Transverse colon (tissue), 4 donors: ENCODE measurements around the gene SLC43A3. TPM values are rescaled to one million over a fixed set of nuclear protein-coding genes. Genes with fewer than 3 reads are reported as not detected.

Source experiments
- DNase-seq: peaks from one replicate; pipeline ENCODE4 v3.0.0-alpha.2; 2019
- H3K27ac ChIP-seq, 4 donors: fragments of 200-600 bp; sonication (generic); 2 replicates each; pipeline ENCODE4 v1.5.1; 2016 to 2018; ENCODE audit warnings: inconsistent platforms in 4 of 4
- H3K27me3 ChIP-seq: fragments of 200-600 bp; sonication (generic); 2 replicates; pipeline ENCODE4 v1.5.1; 2017; ENCODE audit warnings: inconsistent platforms
- H3K36me3 ChIP-seq, 4 donors: fragments of 200-600 bp; sonication (generic); 2 replicates each; pipeline ENCODE4 v1.5.1; 2017 to 2019; ENCODE audit warnings: inconsistent platforms in 4 of 4
- H3K4me1 ChIP-seq, 4 donors: fragments of 200-600 bp; sonication (generic); 2 replicates each; pipeline ENCODE4 v1.5.1; 2017 to 2020; ENCODE audit warnings: inconsistent platforms in 4 of 4
- H3K4me3 ChIP-seq, 4 donors: fragments of 200-600 bp; sonication (generic); 1 replicate in 1 of 4; 2 replicates in 3 of 4; pipeline versions ENCODE4 v1.5.1 to v1.6.1; 2017 to 2019; ENCODE audit warnings: inconsistent platforms in 4 of 4
- H3K9me3 ChIP-seq, 2 donors: fragments of 200-600 bp; sonication (generic); 2 replicates each; pipeline ENCODE4 v1.5.1; 2017 to 2019; ENCODE audit warnings: inconsistent platforms in 2 of 2
- CTCF ChIP-seq, 5 experiments: fragments of 200-600 bp in 3 of 5; fragments of 450-650 bp in 2 of 5; sonication (generic) in 3 of 5; IDR thresholded peaks; 1 replicate in 2 of 5; 2 replicates in 3 of 5; pipeline ENCODE4 v1.5.1; 2016 to 2017; ENCODE audit warnings: antibody characterized with exemption in 5 of 5, inconsistent platforms in 3 of 5, mild to moderate bottlenecking in 2 of 5, moderate library complexity in 1 of 5
- EP300 ChIP-seq: sonication (generic); formaldehyde crosslinking; IDR thresholded peaks from one replicate; pipeline ENCODE4 v1.6.1; 2017; ENCODE audit warnings: antibody characterized with exemption, low read depth
- POLR2A ChIP-seq: fragments of 450-650 bp; IDR thresholded peaks from one replicate; pipeline ENCODE4 v1.6.1; 2016; ENCODE audit warnings: antibody characterized with exemption, mild to moderate bottlenecking, moderate library complexity
- POLR2AphosphoS5 ChIP-seq, 3 donors: sonication (generic); formaldehyde crosslinking; IDR thresholded peaks; one replicate each; pipeline ENCODE4 v1.6.1; 2016; ENCODE audit warnings: antibody characterized with exemption in 3 of 3
- WGBS, 2 donors: methylation state at CpG; one replicate each; pipeline ENCODE4 v1.1.5; 2018; ENCODE audit warnings: low coverage in 1 of 2; 5-methylcytosine and 5-hydroxymethylcytosine counted together
- in situ Hi-C, 4 donors: fragments of 200-750 bp; cut with MboI; loops; one replicate each; pipeline versions ENCODE4 v1.15.0 to v1.15.1; 2017; ENCODE audit warnings: low sequenced_read_pairs in 3 of 4, low pct_ligation_motif_present in 1 of 4, low pct_unique_long_range_greater_than_20kb in 1 of 4
- intact Hi-C: fragments of 100-400 bp; cut with DNase I; formaldehyde crosslinking; loops from one replicate; pipeline ENCODE4 v1.15.1; 2023; ENCODE audit warnings: low total_unique reads
- total RNA-seq, 4 donors: library from RNA; depleted of rRNA; stranded (reverse); fragments of >200 nt; gene quantifications; one replicate each; pipeline ENCODE4 v1.1.0, GENCODE V29; 2016

SLC43A3 gene
- total RNA-seq, 4 donors from 2014 or later = 6.0 to 35.9 (median 19.4) TPM

- 14 to 68% methylated on average over 2 of the region's 2 CpGs for WGBS, 2 donors
- H3K9me3 ChIP-seq = no peaks in the 10 kb centered on the region
- DNase-seq = no peak
- no peak for TF ChIP-seq POLR2AphosphoS5 (IDR thresholded peaks at IDR 0.05)
- TF ChIP-seq POLR2A = no peak
- intact Hi-C loops (no loop called here), in situ Hi-C loops (no loop called here)
- H3K27me3 ChIP-seq = no peaks in the 10 kb centered on the region
- no peak overlapping the region for H3K27ac ChIP-seq
- H3K36me3 ChIP-seq = no peaks in the 10 kb centered on the region
- no peak overlapping the region for H3K4me3 ChIP-seq
- no peaks in the 10 kb centered on the region for H3K4me1 ChIP-seq
Observed at GRCh38 chr11:57391539-57391938, 35.4 kb downstream of the SLC43A3 start.

- H3K4me1 ChIP-seq = no peaks in the 10 kb centered on the region
- no peak for DNase-seq
- WGBS, 2 donors = 81 to 86% methylated on average over 3 of the region's 3 CpGs
- H3K27ac ChIP-seq = no peak overlapping the region
- no peaks in the 10 kb centered on the region for H3K9me3 ChIP-seq
- no peaks in the 10 kb centered on the region for H3K36me3 ChIP-seq
- no peak overlapping the region for H3K4me3 ChIP-seq
- intact Hi-C loops (no loop called here), in situ Hi-C loops (no loop called here)
- H3K27me3 ChIP-seq = no peaks in the 10 kb centered on the region
- TF ChIP-seq CTCF (IDR thresholded peaks at IDR 0.05) (no peak), POLR2AphosphoS5 (IDR thresholded peaks at IDR 0.05) (no peak), POLR2A (no peak), EP300 (no peak)
Observed at GRCh38 chr11:57391111-57391510, 35.8 kb downstream of the SLC43A3 start.

GRCh38 chr11:57390535-57390934 is 36.4 kb downstream of the SLC43A3 start, which contains the start of gene PRG2:
Gene PRG2, minus strand, starts transcription at chr11:57390650. Its CDS starts 706 bp downstream, at chr11:57389944.
- no peak within 1 kb of the TSS for H3K27ac ChIP-seq
- H3K9me3 ChIP-seq = no peaks in the 10 kb centered on the region
- intact Hi-C loops = no loop called here
- H3K4me3 ChIP-seq = no peak within 1 kb of the TSS
- no peaks in the 10 kb centered on the region for H3K36me3 ChIP-seq
- H3K4me1 ChIP-seq = no peaks in the 10 kb centered on the region
- H3K27me3 ChIP-seq = no peaks in the 10 kb centered on the region
- DNase-seq = no peak
- WGBS, 2 donors = 56 to 74% methylated on average over 1 to 2 of the region's 2 CpGs
- TF ChIP-seq POLR2A (no peak), POLR2AphosphoS5 (IDR thresholded peaks at IDR 0.05) (no peak)
- in situ Hi-C loops = no loop called here

GRCh38 chr11:57387289-57388030 is 39.5 kb downstream of the SLC43A3 start:
- Histone ChIP-seq H3K27me3 (no peaks in the 10 kb centered on the region), H3K4me1 (no peaks in the 10 kb centered on the region), H3K4me3 (no peak overlapping the region), H3K27ac (no peak overlapping the region), H3K36me3 (no peaks in the 10 kb centered on the region), H3K9me3 (no peaks in the 10 kb centered on the region)
- in situ Hi-C loops (no loop called here), intact Hi-C loops (no loop called here)
- 71 to 93% methylated on average over 3 to 16 of the region's 16 CpGs for WGBS, 2 donors
- no peak for DNase-seq
- TF ChIP-seq POLR2A = no peak
- TF ChIP-seq POLR2AphosphoS5 (IDR thresholded peaks at IDR 0.05) = no peak
- no peak for TF ChIP-seq CTCF (IDR thresholded peaks at IDR 0.05)
- TF ChIP-seq EP300 = no peak

DNA sequence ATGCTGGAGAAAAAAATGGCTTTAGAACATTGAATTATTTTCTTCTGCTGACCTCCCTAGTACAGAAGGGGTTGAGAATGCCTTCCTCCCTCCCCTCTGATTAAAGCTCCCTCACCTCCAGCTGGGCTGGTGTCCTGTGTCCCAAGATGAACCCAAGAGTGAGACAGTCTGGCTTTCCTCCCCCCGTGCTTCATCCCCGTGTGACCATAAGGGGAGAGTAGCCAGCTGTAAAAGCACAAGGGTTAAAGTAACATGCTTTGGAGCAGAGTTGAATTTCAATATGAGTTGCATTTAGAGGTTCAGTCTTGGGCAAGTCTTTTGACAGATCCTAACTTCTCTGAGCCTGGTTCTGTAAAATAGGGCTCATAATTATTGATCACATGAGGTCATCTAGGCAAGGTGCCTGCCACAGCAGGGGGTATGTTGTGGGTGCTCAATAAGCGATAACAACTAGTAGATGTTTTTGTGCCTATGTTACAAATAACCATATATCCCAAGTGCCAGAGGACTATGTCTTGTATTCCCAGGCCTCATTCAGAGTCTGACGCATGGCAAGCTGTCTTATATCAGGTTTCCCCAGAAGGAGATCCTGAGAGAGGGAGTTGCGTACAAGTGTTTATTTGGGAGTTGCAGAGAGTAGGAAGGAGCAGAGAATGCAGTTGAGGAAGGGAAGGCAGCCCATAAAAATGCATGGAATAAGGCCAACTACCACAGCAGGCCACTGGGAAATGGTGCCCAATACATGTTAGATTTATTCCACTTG is 40.6 kb downstream of the SLC43A3 start:
- Histone ChIP-seq H3K27me3 (no peaks in the 10 kb centered on the region), H3K4me1 (no peaks in the 10 kb centered on the region), H3K9me3 (no peaks in the 10 kb centered on the region), H3K4me3 (no peak overlapping the region), H3K36me3 (no peaks in the 10 kb centered on the region), H3K27ac (no peak overlapping the region)
- intact Hi-C loops (no loop called here), in situ Hi-C loops (no loop called here)
- TF ChIP-seq CTCF (IDR thresholded peaks at IDR 0.05) (no peak), EP300 (no peak), POLR2A (no peak), POLR2AphosphoS5 (IDR thresholded peaks at IDR 0.05) (no peak)
- DNase-seq = no peak
- 80 to 81% methylated on average over 3 to 5 of the region's 5 CpGs for WGBS, 2 donors
